Measurements from ENCODE around the gene ST6GALNAC3.

DNA sequence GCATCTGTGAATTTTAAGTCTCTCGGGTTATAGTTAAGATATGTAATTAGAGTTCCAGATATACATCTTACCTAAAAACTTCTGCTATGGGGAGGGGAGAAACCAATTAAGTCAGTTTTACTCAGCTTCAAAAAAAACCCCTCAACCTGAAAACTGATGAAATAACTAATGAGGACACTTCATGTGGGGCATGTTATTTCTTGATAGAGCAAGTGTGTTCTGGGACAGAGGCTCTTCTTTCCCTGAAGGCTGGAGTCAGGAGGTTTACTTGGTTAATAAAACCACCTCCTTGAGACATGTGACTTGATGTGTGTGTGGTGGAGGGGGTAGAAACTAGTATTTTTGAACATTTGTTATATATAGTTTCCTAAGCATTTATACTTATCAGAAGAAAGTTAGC is 479.7 kb downstream of the ST6GALNAC3 start:
- TF ChIP-seq, protein P1, sequence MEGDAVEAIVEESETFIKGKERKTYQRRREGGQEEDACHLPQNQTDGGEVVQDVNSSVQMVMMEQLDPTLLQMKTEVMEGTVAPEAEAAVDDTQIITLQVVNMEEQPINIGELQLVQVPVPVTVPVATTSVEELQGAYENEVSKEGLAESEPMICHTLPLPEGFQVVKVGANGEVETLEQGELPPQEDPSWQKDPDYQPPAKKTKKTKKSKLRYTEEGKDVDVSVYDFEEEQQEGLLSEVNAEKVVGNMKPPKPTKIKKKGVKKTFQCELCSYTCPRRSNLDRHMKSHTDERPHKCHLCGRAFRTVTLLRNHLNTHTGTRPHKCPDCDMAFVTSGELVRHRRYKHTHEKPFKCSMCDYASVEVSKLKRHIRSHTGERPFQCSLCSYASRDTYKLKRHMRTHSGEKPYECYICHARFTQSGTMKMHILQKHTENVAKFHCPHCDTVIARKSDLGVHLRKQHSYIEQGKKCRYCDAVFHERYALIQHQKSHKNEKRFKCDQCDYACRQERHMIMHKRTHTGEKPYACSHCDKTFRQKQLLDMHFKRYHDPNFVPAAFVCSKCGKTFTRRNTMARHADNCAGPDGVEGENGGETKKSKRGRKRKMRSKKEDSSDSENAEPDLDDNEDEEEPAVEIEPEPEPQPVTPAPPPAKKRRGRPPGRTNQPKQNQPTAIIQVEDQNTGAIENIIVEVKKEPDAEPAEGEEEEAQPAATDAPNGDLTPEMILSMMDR (IDR thresholded peaks at IDR 0.05; ENCODE audit: poor library complexity) = no peak
- no peak for TF ChIP-seq EZH2 (IDR thresholded peaks at IDR 0.05; ENCODE audit: borderline replicate concordance)

All from hepatocyte (in vitro differentiated cells).